Liver (tissue), 9 donors: ENCODE measurements around the gene KRT4. TPM values are rescaled to one million over a fixed set of nuclear protein-coding genes. Genes with fewer than 3 reads are reported as not detected.

Experiments used
- DNase-seq: peaks from one replicate; pipeline ENCODE4 v3.0.0-alpha.2; 2017; ENCODE audit warnings: low spot score
- H3K27ac ChIP-seq, 2 donors: one replicate each; pipeline ENCODE4 v1.7.0; 2013; ENCODE audit warnings: inconsistent platforms in 2 of 2, low read length in 2 of 2, control low read depth in 1 of 2, low read depth in 1 of 2, mild to moderate bottlenecking in 1 of 2
- H3K27me3 ChIP-seq, 4 donors: one replicate each; pipeline versions ENCODE4 v1.6.1 to v1.7.0; 2013; ENCODE audit warnings: low read length in 3 of 4, inconsistent platforms in 1 of 4, mild to moderate bottlenecking in 1 of 4, moderate library complexity in 1 of 4; ENCODE audit not compliant: control insufficient read depth in 4 of 4, insufficient read depth in 4 of 4
- H3K36me3 ChIP-seq, 4 donors: one replicate each; pipeline versions ENCODE4 v1.6.1 to v1.7.0; 2013; ENCODE audit warnings: low read length in 3 of 4, mild to moderate bottlenecking in 3 of 4, low read depth in 1 of 4, moderate library complexity in 1 of 4; ENCODE audit not compliant: control insufficient read depth in 4 of 4, insufficient read depth in 3 of 4
- H3K4me1 ChIP-seq, 4 donors: one replicate each; pipeline versions ENCODE4 v1.6.1 to v1.7.0; 2013; ENCODE audit warnings: low read length in 3 of 4, mild to moderate bottlenecking in 3 of 4, moderate library complexity in 1 of 4; ENCODE audit not compliant: control insufficient read depth in 4 of 4, insufficient read depth in 4 of 4
- H3K4me3 ChIP-seq, 3 donors: one replicate each; pipeline versions ENCODE4 v1.6.1 to v1.7.0; 2013; ENCODE audit warnings: low read length in 3 of 3, control low read depth in 1 of 3, low read depth in 1 of 3, mild to moderate bottlenecking in 1 of 3
- H3K9ac ChIP-seq, 2 donors: one replicate each; pipeline ENCODE4 v1.7.0; 2013; ENCODE audit warnings: low read length in 2 of 2, mild to moderate bottlenecking in 2 of 2, moderate library complexity in 2 of 2, control low read depth in 1 of 2, low read depth in 1 of 2
- H3K9me3 ChIP-seq, 4 donors: one replicate each; pipeline versions ENCODE4 v1.6.1 to v1.7.0; 2013; ENCODE audit warnings: low read length in 3 of 4; ENCODE audit not compliant: control insufficient read depth in 4 of 4
- ATF3 ChIP-seq: IDR thresholded peaks from 2 replicates; pipeline ENCODE4 v1.6.1; 2016; ENCODE audit warnings: antibody characterized with exemption
- EGR1 ChIP-seq, 2 donors: IDR thresholded peaks; 2 replicates each; pipeline ENCODE4 v1.6.1; 2016 to 2018; ENCODE audit warnings: antibody characterized with exemption in 2 of 2, low read depth in 2 of 2
- FOXA1 ChIP-seq: IDR thresholded peaks from 2 replicates; pipeline ENCODE4 v1.6.1; 2016; ENCODE audit warnings: antibody characterized with exemption
- FOXA2 ChIP-seq: IDR thresholded peaks from 2 replicates; pipeline ENCODE4 v1.6.1; 2016; ENCODE audit warnings: antibody characterized with exemption
- GABPA ChIP-seq, 2 donors: IDR thresholded peaks in 1 of 2; conservative IDR thresholded peaks in 1 of 2; 2 replicates each; pipeline ENCODE4 v1.6.1; 2016; ENCODE audit warnings: antibody characterized with exemption in 2 of 2, mild to moderate bottlenecking in 1 of 2, moderate library complexity in 1 of 2
- HNF4A ChIP-seq, 2 donors: conservative IDR thresholded peaks; 2 replicates each; pipeline ENCODE4 v1.6.1; 2016; ENCODE audit warnings: antibody characterized with exemption in 2 of 2, mild to moderate bottlenecking in 2 of 2
- HNF4G ChIP-seq: IDR thresholded peaks from 2 replicates; pipeline ENCODE4 v1.6.1; 2016; ENCODE audit warnings: antibody characterized with exemption
- JUND ChIP-seq, 2 donors: IDR thresholded peaks; 2 replicates each; pipeline ENCODE4 v1.6.1; 2016; ENCODE audit warnings: antibody characterized with exemption in 2 of 2
- MAX ChIP-seq: IDR thresholded peaks from 2 replicates; pipeline ENCODE4 v1.6.1; 2016; ENCODE audit warnings: antibody characterized with exemption
- NR2F2 ChIP-seq: IDR thresholded peaks from 2 replicates; pipeline ENCODE4 v1.6.1; 2016; ENCODE audit warnings: antibody characterized with exemption
- RAD21 ChIP-seq, 2 donors: IDR thresholded peaks; 2 replicates each; pipeline ENCODE4 v1.6.1; 2016; ENCODE audit warnings: antibody characterized with exemption in 2 of 2, mild to moderate bottlenecking in 2 of 2
- REST ChIP-seq: IDR thresholded peaks from 2 replicates; pipeline ENCODE4 v1.6.1; 2016; ENCODE audit warnings: antibody characterized with exemption, mild to moderate bottlenecking
- RXRA ChIP-seq, 2 donors: IDR thresholded peaks; 2 replicates each; pipeline ENCODE4 v1.6.1; 2017 to 2018; ENCODE audit warnings: antibody characterized with exemption in 2 of 2, mild to moderate bottlenecking in 1 of 2
- SP1 ChIP-seq: IDR thresholded peaks from 2 replicates; pipeline ENCODE4 v1.6.1; 2018; ENCODE audit warnings: antibody characterized with exemption, mild to moderate bottlenecking
- TAF1 ChIP-seq: conservative IDR thresholded peaks from 2 replicates; pipeline ENCODE4 v1.6.1; 2016; ENCODE audit warnings: antibody characterized with exemption, mild to moderate bottlenecking
- YY1 ChIP-seq: IDR thresholded peaks from 2 replicates; pipeline ENCODE4 v1.6.1; 2016; ENCODE audit warnings: antibody characterized with exemption, mild to moderate bottlenecking
- ZBTB33 ChIP-seq: IDR thresholded peaks from 2 replicates; pipeline ENCODE4 v1.6.1; 2016; ENCODE audit warnings: antibody characterized with exemption
- WGBS: extraction: QIAGEN DNeasy Blood & Tissue Kit; methylation state at CpG from one replicate; pipeline ENCODE4 v1.1.7; 2013; 5-methylcytosine and 5-hydroxymethylcytosine counted together
- polyA plus RNA-seq, 2 donors: library from polyadenylated mRNA; stranded (reverse) in 1 of 2; unstranded in 1 of 2; fragments of 200-250 nt in 1 of 2; fragments of >200 nt in 1 of 2; fragmentation: Nextera tagmentation in 1 of 2; extraction: Ambion mirVana in 1 of 2; gene quantifications; one replicate each; pipeline versions ENCODE4 v1.2.1 to v1.2.3, GENCODE V29; 2013 to 2015
- total RNA-seq, 2 donors: library from RNA; depleted of rRNA; stranded (reverse); fragments of >200 nt; gene quantifications; one replicate each; pipeline ENCODE4 v1.2.3, GENCODE V29; 2014
- TF ChIP-seq, protein P1 (sequence below): fragments of 150-350 bp; IDR thresholded peaks from 2 replicates; pipeline ENCODE4 v1.5.1; 2017; ENCODE audit warnings: improper control_type of control experiment, low read depth, low read length; ENCODE audit not compliant: missing input control
- donor health status: healthy.
- donor health status: healthy.
- donor health status: healthy.
- donor health status: healthy.
- donor health status: healthy.

KRT4 gene
- total and polyA plus RNA-seq, 4 donors = 0.05 to 0.23 TPM; not detected in 2

GRCh38 chr12:52794479-52795331 is 19.2 kb downstream of the KRT4 start:
- no peaks in the 10 kb centered on the region for H3K4me1 ChIP-seq
- 86% methylated on average over 5 of the region's 5 CpGs for WGBS
- no peak overlapping the region for H3K4me3 ChIP-seq
- no peaks in the 10 kb centered on the region for H3K36me3 ChIP-seq
- H3K9ac ChIP-seq = no peak overlapping the region
- H3K27ac ChIP-seq = no peak overlapping the region
- H3K9me3 ChIP-seq = no peaks in the 10 kb centered on the region
- no peak for DNase-seq
- H3K27me3 ChIP-seq = no peaks in the 10 kb centered on the region
- TF ChIP-seq TAF1 = no peak
- no peak for TF ChIP-seq JUND (IDR thresholded peaks at IDR 0.05)
- TF ChIP-seq EGR1 (IDR thresholded peaks at IDR 0.05; ENCODE audit: low read depth in 2 of 2) = no peak

DNA sequence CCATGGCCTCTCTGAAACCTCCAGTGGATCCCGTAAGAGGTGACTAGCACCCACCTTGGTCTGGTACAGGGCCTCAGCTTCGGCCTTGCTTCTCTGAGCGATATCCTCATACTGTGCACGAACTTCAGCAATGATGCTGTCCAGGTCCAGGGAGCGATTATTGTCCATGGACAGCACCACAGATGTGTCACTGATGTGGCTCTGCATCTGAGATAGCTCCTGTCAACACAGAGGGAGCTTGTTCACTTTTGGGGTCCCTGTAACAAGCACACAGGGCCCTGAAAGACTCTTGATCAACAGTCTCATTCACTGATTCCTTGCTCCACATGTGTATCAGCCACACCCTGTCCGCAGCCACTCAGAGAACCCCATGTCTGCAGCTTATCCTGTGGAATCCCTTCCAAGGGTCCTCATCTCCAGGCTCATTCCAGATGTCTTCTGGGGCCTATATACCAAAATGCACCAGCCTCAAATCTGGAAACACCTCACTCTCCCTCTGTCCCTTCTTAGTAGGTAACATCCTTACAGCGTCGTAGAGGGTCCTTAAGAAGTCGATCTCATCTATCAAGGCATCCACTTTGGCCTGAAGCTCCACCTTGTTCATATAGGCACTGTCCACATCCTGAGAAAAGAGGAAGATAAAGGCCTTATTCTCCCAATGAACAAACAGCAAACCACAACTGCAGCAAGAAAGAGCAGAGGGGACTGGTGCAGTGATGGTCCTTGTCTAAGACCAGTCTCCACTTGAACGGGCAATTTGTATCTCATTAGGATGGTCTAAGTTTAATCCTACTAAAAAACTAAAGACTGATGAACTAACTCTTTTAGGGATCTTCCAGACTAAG is 21.5 kb downstream of the KRT4 start:
- TF ChIP-seq GABPA (IDR thresholded peaks at IDR 0.05 in 1 of 2, conservative IDR thresholded peaks at IDR 0.05 in 1 of 2) (no peak), HNF4G (no peak), EGR1 (IDR thresholded peaks at IDR 0.05; ENCODE audit: low read depth in 2 of 2) (no peak), YY1 (no peak), TAF1 (no peak), MAX (no peak), FOXA1 (no peak), RXRA (IDR thresholded peaks at IDR 0.05) (no peak), ATF3 (no peak), REST (no peak), SP1 (no peak), JUND (IDR thresholded peaks at IDR 0.05) (no peak), ZBTB33 (no peak), RAD21 (IDR thresholded peaks at IDR 0.05) (no peak), HNF4A (conservative IDR thresholded peaks at IDR 0.05) (no peak), NR2F2 (no peak), FOXA2 (no peak)
- TF ChIP-seq, protein P1, sequence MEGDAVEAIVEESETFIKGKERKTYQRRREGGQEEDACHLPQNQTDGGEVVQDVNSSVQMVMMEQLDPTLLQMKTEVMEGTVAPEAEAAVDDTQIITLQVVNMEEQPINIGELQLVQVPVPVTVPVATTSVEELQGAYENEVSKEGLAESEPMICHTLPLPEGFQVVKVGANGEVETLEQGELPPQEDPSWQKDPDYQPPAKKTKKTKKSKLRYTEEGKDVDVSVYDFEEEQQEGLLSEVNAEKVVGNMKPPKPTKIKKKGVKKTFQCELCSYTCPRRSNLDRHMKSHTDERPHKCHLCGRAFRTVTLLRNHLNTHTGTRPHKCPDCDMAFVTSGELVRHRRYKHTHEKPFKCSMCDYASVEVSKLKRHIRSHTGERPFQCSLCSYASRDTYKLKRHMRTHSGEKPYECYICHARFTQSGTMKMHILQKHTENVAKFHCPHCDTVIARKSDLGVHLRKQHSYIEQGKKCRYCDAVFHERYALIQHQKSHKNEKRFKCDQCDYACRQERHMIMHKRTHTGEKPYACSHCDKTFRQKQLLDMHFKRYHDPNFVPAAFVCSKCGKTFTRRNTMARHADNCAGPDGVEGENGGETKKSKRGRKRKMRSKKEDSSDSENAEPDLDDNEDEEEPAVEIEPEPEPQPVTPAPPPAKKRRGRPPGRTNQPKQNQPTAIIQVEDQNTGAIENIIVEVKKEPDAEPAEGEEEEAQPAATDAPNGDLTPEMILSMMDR = no peak
- Histone ChIP-seq H3K27ac (no peak overlapping the region), H3K4me1 (no peaks in the 10 kb centered on the region), H3K9ac (no peak overlapping the region), H3K9me3 (no peaks in the 10 kb centered on the region), H3K36me3 (no peaks in the 10 kb centered on the region), H3K4me3 (no peak overlapping the region), H3K27me3 (no peaks in the 10 kb centered on the region)
- no peak for DNase-seq
- 86% methylated on average over 10 of the region's 10 CpGs for WGBS
